Epithelial cell of prostate (primary cell): Measurements from ENCODE around the gene FAM89B.
A peak's percentile ranks its signal among the peaks of the same experiment; 100 is the strongest.

Source experiments
- DNase-seq: peaks from one replicate; pipeline ENCODE4 v3.0.0-alpha.2; 2011; ENCODE audit warnings: low read depth, low spot score
- H3K27ac ChIP-seq: fragments of 450-650 bp; 2 replicates; pipeline ENCODE4 v1.5.1; 2017; ENCODE audit warnings: mild to moderate bottlenecking

FAM89B gene

DNA sequence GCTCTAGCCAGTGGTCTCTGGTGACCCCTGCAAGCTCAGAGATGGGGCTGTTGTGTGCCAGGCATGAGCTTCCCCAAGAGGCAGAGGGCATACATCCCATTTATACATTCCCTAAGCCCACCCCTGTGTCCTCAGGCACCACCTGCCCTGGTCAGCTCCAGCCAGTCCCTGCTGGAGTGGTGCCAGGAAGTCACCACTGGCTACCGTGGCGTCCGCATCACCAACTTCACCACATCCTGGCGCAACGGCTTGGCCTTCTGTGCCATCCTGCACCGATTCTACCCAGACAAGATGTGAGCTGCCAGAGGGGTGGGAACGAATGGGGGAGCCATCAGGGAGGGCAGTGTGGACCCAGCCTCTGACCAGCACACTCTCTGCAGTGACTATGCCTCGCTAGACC lies 11.8 kb downstream of the FAM89B start:
- no peak for DNase-seq
- no peak overlapping the region for H3K27ac ChIP-seq

- no peak for DNase-seq
These were observed 12.4 kb downstream of the FAM89B start for GRCh38 chr11:65584723-65585171.

DNA sequence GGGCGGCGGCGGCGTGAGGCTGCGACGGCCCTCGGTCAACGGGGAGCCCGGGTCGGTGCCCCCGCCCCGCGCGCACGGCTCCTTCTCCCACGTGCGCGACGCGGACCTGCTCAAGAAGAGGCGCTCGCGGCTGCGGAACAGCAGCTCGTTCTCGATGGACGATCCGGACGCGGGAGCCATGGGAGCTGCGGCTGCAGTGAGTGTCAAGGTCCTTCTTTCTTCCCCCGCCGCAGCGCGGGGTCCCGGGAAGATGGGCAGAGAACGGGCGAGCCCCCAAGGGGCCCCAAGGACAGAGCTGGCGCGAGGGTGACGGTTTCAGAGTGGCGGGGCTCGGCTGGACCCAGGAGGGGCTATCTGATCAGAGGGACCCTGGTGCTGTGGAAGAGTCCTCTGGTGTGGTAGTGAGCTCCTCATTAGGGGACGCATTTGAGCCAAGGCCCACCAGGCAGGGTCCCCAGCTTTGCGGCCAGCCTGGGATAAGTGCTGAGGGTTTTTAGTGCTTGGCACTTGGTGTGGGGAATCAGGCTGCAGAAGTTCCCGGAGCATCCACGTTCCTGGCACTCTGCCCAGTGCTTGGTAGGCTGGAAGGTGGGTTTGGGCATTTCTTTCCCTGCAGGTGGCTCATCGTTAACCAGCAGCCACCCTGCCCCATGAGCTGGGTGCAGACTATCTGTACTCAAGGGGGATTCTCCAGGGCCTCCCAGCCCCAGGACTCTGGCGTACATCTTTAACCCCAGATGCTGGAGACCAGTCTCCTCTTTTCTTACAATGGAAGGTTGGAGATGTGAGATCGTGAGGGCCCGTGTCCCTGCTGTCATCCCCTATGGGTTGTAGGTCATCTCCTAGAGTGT lies 13.3 kb downstream of the FAM89B start:
- H3K27ac ChIP-seq: no peak overlapping the region
- DNase-seq: no peak

More at GRCh38 chr11:65584723-65585171, 12.4 kb downstream of the FAM89B start:
- no peak overlapping the region for H3K27ac ChIP-seq

GRCh38 chr11:65586247-65586630 lies 13.9 kb downstream of the FAM89B start:
- DNase-seq: no peak
- no peak overlapping the region for H3K27ac ChIP-seq

GRCh38 chr11:65586676-65587075 lies 14.3 kb downstream of the FAM89B start:
- no peak for DNase-seq
- H3K27ac ChIP-seq: no peak overlapping the region

- H3K27ac ChIP-seq: no peak overlapping the region
- no peak for DNase-seq
These were observed 16.1 kb downstream of the FAM89B start for GRCh38 chr11:65588199-65589054.

- H3K27ac ChIP-seq: no peak overlapping the region
- no peak for DNase-seq
These were observed 17.3 kb downstream of the FAM89B start for GRCh38 chr11:65589444-65590239.

- H3K27ac ChIP-seq: no peak overlapping the region
- no peak for DNase-seq
These were observed 18.0 kb downstream of the FAM89B start for GRCh38 chr11:65590240-65590738.

DNA sequence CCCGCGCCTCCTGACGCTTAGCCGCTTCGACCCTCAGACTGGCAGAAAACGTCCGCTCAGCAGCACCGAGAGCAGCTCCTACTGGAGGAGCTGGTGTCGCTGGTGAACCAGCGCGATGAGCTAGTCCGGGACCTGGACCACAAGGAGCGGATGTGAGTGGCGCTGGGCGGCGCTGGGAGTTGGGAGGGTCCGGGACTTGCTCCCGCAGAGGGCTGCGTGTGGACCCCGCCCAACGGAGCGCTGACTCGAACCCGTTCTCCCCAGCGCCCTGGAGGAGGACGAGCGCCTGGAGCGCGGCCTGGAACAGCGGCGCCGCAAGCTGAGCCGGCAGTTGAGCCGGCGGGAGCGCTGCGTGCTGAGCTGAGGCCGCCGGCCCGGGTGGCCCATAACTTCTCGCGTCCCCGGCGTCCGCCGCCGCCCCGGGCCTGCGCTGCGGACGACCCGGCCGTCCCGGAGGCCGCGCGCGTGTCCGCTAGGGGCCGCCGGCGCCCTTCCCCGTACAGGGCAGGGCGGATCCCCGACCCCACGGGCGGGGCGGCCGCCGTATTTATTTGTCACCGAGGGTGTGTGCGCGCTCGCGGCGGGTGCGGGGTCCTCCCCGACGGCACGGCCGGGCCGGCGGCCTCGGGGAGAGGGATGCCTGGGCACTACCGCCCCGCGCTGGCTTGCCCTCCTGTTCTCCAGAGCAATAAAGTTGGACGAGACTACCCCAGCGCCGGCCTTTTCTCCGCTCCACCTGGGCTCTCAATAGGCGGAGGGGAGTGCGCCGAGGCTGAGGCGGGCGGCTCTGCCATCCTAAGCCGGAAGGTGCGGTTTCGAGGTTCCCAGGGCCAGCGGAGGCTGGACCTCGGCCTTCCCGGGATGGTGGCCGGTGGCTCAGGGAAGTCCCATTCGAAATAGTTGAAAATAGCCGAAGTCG lies 19.9 kb downstream of the FAM89B start:
- DNase-seq: no peak
- H3K27ac ChIP-seq: peak overlapping the region; percentile 63

GRCh38 chr11:65592858-65593517 lies 20.6 kb downstream of the FAM89B start:
- H3K27ac ChIP-seq: peak overlapping the region; percentile 63
- DNase-seq: no peak

DNA sequence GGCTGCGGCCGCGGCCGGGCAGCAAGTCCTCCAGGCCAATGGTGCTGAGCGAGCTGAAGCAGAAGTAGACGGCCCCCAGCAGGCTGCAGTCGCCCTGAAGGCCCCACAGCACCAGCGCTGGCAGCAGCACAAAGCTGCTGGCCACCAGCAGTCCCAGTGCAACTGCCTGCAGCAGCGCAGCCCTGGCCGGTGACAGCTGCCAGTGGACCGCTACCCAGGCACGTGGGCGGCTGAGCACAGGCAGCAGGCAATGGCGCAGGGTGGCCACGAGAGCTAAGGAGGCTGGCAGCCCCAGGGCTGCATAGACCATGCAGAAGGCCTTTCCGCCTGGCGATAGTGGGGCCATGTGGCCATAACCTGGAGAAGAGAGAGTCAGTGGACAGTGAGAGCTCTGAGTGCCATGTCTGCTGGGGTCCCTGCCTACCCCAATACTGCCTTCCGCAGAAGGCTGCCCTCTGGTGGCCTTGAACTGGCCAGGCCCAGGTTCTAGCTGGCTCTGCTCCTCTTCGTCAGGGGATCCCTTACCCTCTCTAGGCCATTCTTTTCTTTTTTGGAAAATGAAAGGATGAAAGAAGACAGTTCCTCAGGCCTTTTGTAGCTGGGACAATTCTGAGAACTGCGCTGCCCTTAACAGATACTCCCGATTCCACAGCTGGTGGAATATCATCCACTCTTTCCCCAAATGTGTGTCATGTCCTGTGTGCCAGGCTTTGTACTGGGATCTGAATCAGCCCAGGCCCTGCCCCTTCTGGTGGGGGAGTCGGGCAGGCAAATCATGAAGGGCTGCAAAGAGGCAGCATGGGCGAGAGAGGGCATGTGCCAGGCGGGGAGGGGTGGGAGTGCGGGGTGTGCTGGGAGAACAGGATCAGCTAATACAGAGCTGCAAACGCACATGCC lies 21.4 kb downstream of the FAM89B start:
- no peak for DNase-seq
- no peak overlapping the region for H3K27ac ChIP-seq

- no peak for DNase-seq
- no peak overlapping the region for H3K27ac ChIP-seq
These were observed 22.8 kb downstream of the FAM89B start for GRCh38 chr11:65595131-65595530.

- no peak within 1 kb of the TSS for H3K27ac ChIP-seq
- DNase-seq: no peak
These were observed 23.4 kb downstream of the FAM89B start, which contains the start of gene KCNK7 for GRCh38 chr11:65595543-65596281. Gene KCNK7, minus strand, starts transcription at chr11:65595800. Its CDS starts 28 bp downstream, at chr11:65595772.

GRCh38 chr11:65596520-65596919 lies 24.2 kb downstream of the FAM89B start:
- DNase-seq: no peak
- H3K27ac ChIP-seq: no peak overlapping the region

DNA sequence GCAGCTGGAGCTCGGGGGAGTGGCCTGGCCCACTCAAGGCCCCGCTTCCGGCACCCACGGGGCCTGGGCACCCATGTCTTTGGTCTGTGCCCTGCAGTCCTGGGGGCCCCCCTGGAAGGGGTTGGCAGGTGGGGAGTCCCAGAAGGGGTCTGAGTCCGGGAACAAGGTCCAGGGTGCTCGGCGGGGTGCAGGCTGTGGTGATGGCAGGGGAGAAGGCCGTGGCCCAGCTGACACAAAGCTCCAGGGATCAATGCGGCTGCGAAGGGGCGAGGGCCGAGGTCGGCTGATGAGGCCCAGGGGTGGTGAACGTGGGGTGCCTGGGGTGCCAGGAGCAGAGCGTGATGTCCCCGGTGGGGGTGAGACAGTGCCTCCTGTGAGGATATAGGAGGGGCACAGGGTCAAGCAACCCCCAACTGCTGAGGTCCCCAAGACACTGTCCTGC lies 25.9 kb downstream of the FAM89B start:
- no peak for DNase-seq
- H3K27ac ChIP-seq: no peak overlapping the region

GRCh38 chr11:65599216-65599954 lies 27.0 kb downstream of the FAM89B start:
- DNase-seq: no peak
- no peak overlapping the region for H3K27ac ChIP-seq
